HCT116 (cell line): ENCODE data around the gene ACOX3. TPM values are rescaled to one million over a fixed set of nuclear protein-coding genes. Genes with fewer than 3 reads are reported as not detected.

Experiments
- ATAC-seq: fragments of 200-7000 bp; cut with Tn5 transposase; 2 replicates; pipeline ENCODE4 v1.9.1; 2020; ENCODE audit warnings: mild to moderate bottlenecking, moderate library complexity
- BruUV-seq: library from RNA; stranded (reverse); fragments of 400-500 nt; replicated peaks from 2 replicates; lab custom pipeline; 2021; lab: Mats Ljungman, UMichigan
- CTCF ChIA-PET: fragments of 300-600 bp; sonication (Branson Sonifier 250); formaldehyde crosslinking; loops from one replicate; lab custom pipeline; 2021; ENCODE audit warnings: antibody characterized with exemption; lab: Charles Lee
- POLR2A ChIA-PET: fragments of 300-600, 350-600 bp; sonication (Branson Sonifier 250); formaldehyde crosslinking; loops from one replicate; lab custom pipeline; 2021; ENCODE audit warnings: antibody characterized with exemption; lab: Charles Lee
- RAD21 ChIA-PET, 2 experiments: fragments of 300-600 bp; sonication (Branson Sonifier 250); formaldehyde crosslinking; loops; one replicate each; lab custom pipeline; 2023; ENCODE audit warnings: low total read pairs in 2 of 2; ENCODE audit not compliant: uncharacterized antibody in 2 of 2, unreplicated experiment in 2 of 2, low non-redundant PET in 1 of 2; lab: Charles Lee
- DNase-seq: peaks from one replicate; pipeline ENCODE4 v3.0.0-alpha.2; 2010; ENCODE audit warnings: low read depth, low spot score
- H2AFZ ChIP-seq: fragments of 200-600 bp; shearing (Covaris generic), sonication (generic); 2 replicates; pipeline ENCODE4 v1.6.1; 2017; ENCODE audit warnings: low read depth, mixed run types, mixed read lengths, antibody characterized with exemption, low read length; ENCODE audit not compliant: poor library complexity, severe bottlenecking
- H3K27ac ChIP-seq: 2 replicates; pipeline ENCODE4 v1.5.1; 2012; ENCODE audit warnings: low read depth, low read length
- H3K27me3 ChIP-seq: fragments of 200-600 bp; sonication (generic); 2 replicates; pipeline ENCODE4 v1.6.1; 2016; ENCODE audit warnings: mixed run types, low read length, mixed read lengths; ENCODE audit not compliant: insufficient read depth
- H3K36me3 ChIP-seq, 2 experiments: fragments of 200-500 bp in 1 of 2; fragments of 200-600 bp in 1 of 2; sonication (Bioruptor generic) in 1 of 2; sonication (generic) in 1 of 2; 2 replicates each; pipeline versions ENCODE4 v1.5.1 to v1.6.1; 2014 to 2016; ENCODE audit warnings: low read length in 2 of 2, inconsistent platforms in 1 of 2, mixed read lengths in 1 of 2, mixed run types in 1 of 2; ENCODE audit not compliant: insufficient read depth in 2 of 2, control insufficient read depth in 1 of 2
- H3K4me1 ChIP-seq, 2 experiments: fragments of 200-600 bp in 1 of 2; sonication (generic) in 1 of 2; 2 replicates each; pipeline versions ENCODE4 v1.5.1 to v1.6.1; 2012 to 2017; ENCODE audit warnings: low read length in 2 of 2, inconsistent platforms in 1 of 2, mild to moderate bottlenecking in 1 of 2, mixed read lengths in 1 of 2, mixed run types in 1 of 2, moderate library complexity in 1 of 2; ENCODE audit not compliant: insufficient read depth in 2 of 2, control insufficient read depth in 1 of 2
- H3K4me2 ChIP-seq: fragments of 200-600 bp; sonication (generic); 2 replicates; pipeline ENCODE4 v1.6.1; 2017; ENCODE audit warnings: mixed run types, low read length, mixed read lengths
- H3K4me3 ChIP-seq, 2 experiments: fragments of 200-600 bp in 1 of 2; sonication (generic) in 1 of 2; replicated peaks in 1 of 2; 2 replicates each; pipeline ENCODE4 v1.5.1; 2011 to 2016; ENCODE audit warnings: low read length in 2 of 2, control low read depth in 1 of 2, low read depth in 1 of 2, mild to moderate bottlenecking in 1 of 2, mixed read lengths in 1 of 2, mixed run types in 1 of 2
- H3K79me2 ChIP-seq: fragments of 200-600 bp; sonication (generic); 2 replicates; pipeline ENCODE4 v1.6.1; 2017; ENCODE audit warnings: mild to moderate bottlenecking, mixed run types, low read length, moderate library complexity, mixed read lengths; ENCODE audit not compliant: insufficient read depth
- H3K9ac ChIP-seq: fragments of 200-600 bp; sonication (generic); 2 replicates; pipeline ENCODE4 v1.6.1; 2016; ENCODE audit warnings: low read length, mixed read lengths
- H3K9me2 ChIP-seq: fragments of 200-600 bp; sonication (generic), shearing (Covaris generic); 2 replicates; pipeline ENCODE4 v1.6.1; 2017; ENCODE audit warnings: mixed run types, mild to moderate bottlenecking, moderate library complexity; ENCODE audit not compliant: insufficient read depth
- H3K9me3 ChIP-seq, 2 experiments: fragments of 200-500 bp in 1 of 2; fragments of 200-600 bp in 1 of 2; sonication (Bioruptor generic) in 1 of 2; sonication (generic) in 1 of 2; 2 replicates each; pipeline ENCODE4 v1.6.1; 2014 to 2017; ENCODE audit warnings: low read length in 2 of 2, mixed read lengths in 2 of 2, inconsistent platforms in 1 of 2, low read depth in 1 of 2, mild to moderate bottlenecking in 1 of 2, mixed run types in 1 of 2, moderate library complexity in 1 of 2; ENCODE audit not compliant: control insufficient read depth in 1 of 2, insufficient read depth in 1 of 2
- H4K20me1 ChIP-seq: fragments of 200-600 bp; sonication (generic), shearing (Covaris generic); 2 replicates; pipeline ENCODE4 v1.6.1; 2017; ENCODE audit warnings: mixed run types, mild to moderate bottlenecking, moderate library complexity; ENCODE audit not compliant: insufficient read depth
- ATF3 ChIP-seq: IDR thresholded peaks from 2 replicates; pipeline ENCODE4 v1.6.1; 2012
- CEBPB ChIP-seq: IDR thresholded peaks from 2 replicates; pipeline ENCODE4 v1.6.1; 2012; ENCODE audit warnings: low read depth
- CTCF ChIP-seq, 3 experiments: fragments of 200-600 bp in 1 of 3; sonication (generic) in 1 of 3; IDR thresholded peaks in 2 of 3; conservative IDR thresholded peaks in 1 of 3; 2 replicates each; pipeline ENCODE4 v1.5.1; 2012 to 2017; ENCODE audit warnings: low read depth in 2 of 3, low read length in 2 of 3, antibody characterized with exemption in 1 of 3, borderline replicate concordance in 1 of 3, control low read depth in 1 of 3, mild to moderate bottlenecking in 1 of 3, mixed read lengths in 1 of 3, mixed run types in 1 of 3, moderate library complexity in 1 of 3; ENCODE audit not compliant: insufficient read depth in 1 of 3
- TCF7L2 ChIP-seq: IDR thresholded peaks from 2 replicates; pipeline ENCODE4 v1.7.0; 2011; ENCODE audit warnings: borderline replicate concordance, inconsistent platforms; ENCODE audit not compliant: insufficient read depth, insufficient read length; ENCODE audit errors: extremely low read depth
- YY1 ChIP-seq: IDR thresholded peaks from 2 replicates; pipeline ENCODE4 v1.6.1; 2011; ENCODE audit warnings: low read length, low read depth, moderate library complexity, mild to moderate bottlenecking; ENCODE audit not compliant: insufficient replicate concordance; ENCODE audit errors: extremely low read depth
- ZBTB33 ChIP-seq: IDR thresholded peaks from 2 replicates; pipeline ENCODE4 v1.6.1; 2011; ENCODE audit warnings: mild to moderate bottlenecking, low read length, moderate library complexity; ENCODE audit not compliant: insufficient replicate concordance; ENCODE audit errors: extremely low read depth
- intact Hi-C: fragments of 100-400 bp; cut with micrococcal nuclease; formaldehyde crosslinking; loops from 2 replicates; pipeline ENCODE4 v1.10.0; 2022
- total RNA-seq: library from RNA; stranded (reverse); gene quantifications from one replicate; pipeline ENCODE4 v1.2.1, GENCODE V29; 2021; ENCODE audit not compliant: unreplicated experiment

The ACOX3 gene
- total RNA-seq, 1 experiment from 2014 or later: 16.9 TPM

GRCh38 chr4:8407316-8407715, 33.2 kb downstream of the ACOX3 start:
- Histone ChIP-seq H3K9me2 (no peaks in the 10 kb centered on the region), H2AFZ (no peak overlapping the region), H3K36me3 (no peaks in the 10 kb centered on the region; a peak in 1 of 4 replicates), H3K27ac (no peak overlapping the region), H3K4me3 (no peak overlapping the region), H3K4me2 (no peak overlapping the region), H3K79me2 (no peaks in the 10 kb centered on the region), H3K4me1 (peaks cover 12 to 15% of the 10 kb centered on the region in 2 experiments; a peak in 3 of 4 replicates), H3K9me3 (no peaks in the 10 kb centered on the region), H4K20me1 (no peaks in the 10 kb centered on the region), H3K27me3 (no peaks in the 10 kb centered on the region), H3K9ac (no peak overlapping the region)
- DNase-seq (no peak), ATAC-seq (no peak)
- ChIA-PET RAD21 (interaction anchor here in 1 of 2 experiments (1.1 kb wide), 1 partner anchor 140 kb away, joined by 3 read pairs; no protein-coding TSS in a partner anchor), CTCF (interaction anchor here (1.6 kb wide), 1 partner anchor 231 kb away, joined by 6 read pairs; no protein-coding TSS in a partner anchor), POLR2A (no interaction called here)
- intact Hi-C loops: loop anchor here (1.0 kb wide), 1 partner anchor 165 kb away; no protein-coding TSS in a partner anchor
- no TSS peak for BruUV-seq
- no peak for TF ChIP-seq ATF3
- no peak for TF ChIP-seq ZBTB33
- TF ChIP-seq YY1: no peak
- no peak for TF ChIP-seq TCF7L2
- no peak for TF ChIP-seq CEBPB
- TF ChIP-seq CTCF (IDR thresholded peaks at IDR 0.05 in 2 of 3, conservative IDR thresholded peaks at IDR 0.05 in 1 of 3; ENCODE audit: borderline replicate concordance in 1 of 3, insufficient read depth in 1 of 3, low read depth in 2 of 3, low read length in 2 of 3): no peak
